Measurements from ENCODE around the gene CDK6.

CDK6 gene

DNA sequence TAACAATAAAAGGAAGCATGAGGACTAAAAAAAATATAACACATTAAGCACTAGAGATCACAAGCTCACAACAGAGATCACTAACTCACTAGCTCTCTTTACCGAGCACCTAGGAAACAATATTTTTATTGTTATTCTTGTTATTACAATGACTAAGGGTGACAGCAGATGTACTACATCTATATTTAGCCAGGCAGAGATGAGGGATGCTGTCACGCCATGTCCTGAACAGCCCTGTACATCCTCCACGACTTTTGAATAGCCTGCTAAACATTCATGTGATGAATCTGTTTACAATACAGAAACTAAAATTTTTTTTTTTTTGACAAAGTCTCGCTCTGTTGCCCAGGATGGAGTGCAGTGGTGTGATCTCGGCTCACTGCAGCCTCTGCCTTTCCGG lies 268.9 kb downstream of the CDK6 start:
- H3K4me3 ChIP-seq (ENCODE audit: low read depth, low read length): no peak overlapping the region
- no peak for TF ChIP-seq CTCF (IDR thresholded peaks at IDR 0.05; ENCODE audit: low read depth, low read length, missing control alignments)
- no peak for DNase-seq (ENCODE audit: low read depth)

GRCh38 chr7:92563345-92563744 lies 273.0 kb downstream of the CDK6 start:
- DNase-seq (ENCODE audit: low read depth): no peak
- H3K4me3 ChIP-seq (ENCODE audit: low read depth, low read length): no peak overlapping the region
- TF ChIP-seq CTCF (IDR thresholded peaks at IDR 0.05; ENCODE audit: low read depth, low read length, missing control alignments): no peak

DNA sequence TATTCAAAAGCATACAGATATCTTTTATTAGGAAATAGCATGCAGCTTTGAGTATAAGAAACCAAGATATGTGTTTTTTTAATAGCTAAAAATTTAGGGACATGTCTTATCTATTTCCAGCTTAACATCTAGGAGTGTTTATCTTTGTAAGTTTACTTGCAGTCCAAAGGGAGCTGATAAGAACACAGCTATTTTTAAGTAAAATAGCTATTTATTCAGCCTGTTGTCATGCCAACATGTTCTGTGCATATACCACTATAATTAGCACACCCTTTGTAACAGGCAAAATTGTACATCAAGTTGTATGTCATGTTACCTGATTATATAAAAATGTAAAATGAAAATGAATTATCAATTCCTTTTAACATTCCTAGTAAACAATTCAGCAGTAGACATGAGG lies 275.8 kb downstream of the CDK6 start:
- no peak for DNase-seq (ENCODE audit: low read depth)
- no peak for TF ChIP-seq CTCF (IDR thresholded peaks at IDR 0.05; ENCODE audit: low read depth, low read length, missing control alignments)
- H3K4me3 ChIP-seq (ENCODE audit: low read depth, low read length): no peak overlapping the region

DNA sequence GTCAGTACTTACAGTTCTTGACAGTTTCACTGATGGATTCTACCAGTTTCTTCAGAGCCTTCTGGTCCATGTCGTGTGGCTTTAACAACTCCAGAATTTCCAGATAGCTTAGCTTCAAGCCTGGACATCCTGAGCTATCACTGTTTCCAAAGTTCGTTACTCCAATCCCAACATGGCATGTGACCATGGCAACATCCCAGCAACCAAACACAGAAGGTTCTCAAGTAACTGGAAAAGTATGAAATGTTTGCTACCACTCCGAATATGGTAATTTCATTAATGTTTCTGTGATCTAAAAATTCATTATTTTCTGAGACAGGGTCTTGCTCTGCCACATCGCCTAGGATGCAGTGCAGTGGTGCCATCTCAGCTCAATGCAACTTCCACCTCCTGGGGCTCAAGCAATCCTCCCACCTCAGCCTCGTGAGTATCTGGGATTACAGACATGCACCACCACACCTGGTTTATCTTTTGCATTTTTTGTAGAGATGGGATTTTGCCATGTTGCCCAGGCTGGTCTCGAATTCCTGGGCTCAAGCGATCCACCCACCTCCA lies 278.5 kb downstream of the CDK6 start:
- H3K4me3 ChIP-seq (ENCODE audit: low read depth, low read length): no peak overlapping the region
- DNase-seq (ENCODE audit: low read depth): no peak
- TF ChIP-seq CTCF (IDR thresholded peaks at IDR 0.05; ENCODE audit: low read depth, low read length, missing control alignments): no peak

DNA sequence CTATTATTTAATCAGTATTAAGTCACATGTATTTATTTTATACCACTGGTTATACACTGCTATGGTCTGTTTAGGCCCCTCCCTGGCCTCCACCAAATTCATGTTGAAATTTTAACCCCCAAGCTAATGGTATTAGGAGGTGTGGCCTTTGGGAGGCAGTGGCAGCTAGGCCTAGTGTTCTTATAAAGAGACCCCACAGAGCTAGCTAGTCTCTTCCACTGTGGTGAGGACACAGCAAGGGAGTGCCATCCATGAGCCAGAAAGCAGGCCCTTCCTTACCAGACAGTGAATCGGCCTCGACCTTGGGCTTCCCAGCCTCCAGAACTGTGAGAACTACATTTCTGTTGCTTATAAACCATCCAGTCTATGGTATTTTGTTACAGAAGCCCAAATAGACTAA lies 279.1 kb downstream of the CDK6 start:
- DNase-seq (ENCODE audit: low read depth): no peak
- no peak for TF ChIP-seq CTCF (IDR thresholded peaks at IDR 0.05; ENCODE audit: low read depth, low read length, missing control alignments)
- H3K4me3 ChIP-seq (ENCODE audit: low read depth, low read length): no peak overlapping the region
